Effector memory CD4-positive, alpha-beta T cell (primary cell): ENCODE results near the gene GRM1.

ENCODE experiments used
- DNase-seq, 3 donors: peaks; one replicate each; pipeline ENCODE4 v3.0.0-alpha.2; 2020
- H3K27ac ChIP-seq: 2 replicates; pipeline ENCODE4 v1.7.0; 2013; ENCODE audit warnings: mild to moderate bottlenecking, low read length, moderate library complexity; ENCODE audit not compliant: insufficient read depth, poor library complexity, severe bottlenecking
- H3K27me3 ChIP-seq: replicated peaks from 2 replicates; pipeline ENCODE4 v1.7.0; 2013; ENCODE audit warnings: mild to moderate bottlenecking, low read length; ENCODE audit not compliant: insufficient read depth, control insufficient read depth, poor library complexity, severe bottlenecking
- H3K36me3 ChIP-seq: 2 replicates; pipeline ENCODE4 v1.7.0; 2013; ENCODE audit warnings: mild to moderate bottlenecking, low read length, moderate library complexity; ENCODE audit not compliant: control insufficient read depth, insufficient read depth
- H3K4me1 ChIP-seq: 2 replicates; pipeline ENCODE4 v1.7.0; 2013; ENCODE audit warnings: low read length, mild to moderate bottlenecking; ENCODE audit not compliant: control insufficient read depth, insufficient read depth, poor library complexity, severe bottlenecking
- H3K4me3 ChIP-seq: 2 replicates; pipeline ENCODE4 v1.7.0; 2013; ENCODE audit warnings: low read length, low read depth, mild to moderate bottlenecking; ENCODE audit not compliant: insufficient read depth, poor library complexity, severe bottlenecking
- H3K9me3 ChIP-seq: 2 replicates; pipeline ENCODE4 v1.7.0; 2013; ENCODE audit warnings: mild to moderate bottlenecking, low read length, moderate library complexity; ENCODE audit not compliant: control insufficient read depth

The GRM1 gene

GRCh38 chr6:146316175-146316495 is 287.3 kb downstream of the GRM1 start:
- H3K4me1 ChIP-seq = no peaks in the 10 kb centered on the region

GRCh38 chr6:146331013-146331412 is 302.2 kb downstream of the GRM1 start:
- DNase-seq = no peak
- Histone ChIP-seq H3K4me3 (no peak overlapping the region), H3K27ac (no peak overlapping the region), H3K27me3 (no peaks in the 10 kb centered on the region), H3K4me1 (no peaks in the 10 kb centered on the region), H3K36me3 (no peaks in the 10 kb centered on the region), H3K9me3 (no peaks in the 10 kb centered on the region)

More at GRCh38 chr6:146316175-146316495, 287.3 kb downstream of the GRM1 start:
- Histone ChIP-seq H3K27ac (no peak overlapping the region), H3K4me3 (no peak overlapping the region), H3K27me3 (no peaks in the 10 kb centered on the region), H3K9me3 (no peaks in the 10 kb centered on the region), H3K36me3 (no peaks in the 10 kb centered on the region)
- no peak for DNase-seq

- no peaks in the 10 kb centered on the region for H3K4me1 ChIP-seq
- no peaks in the 10 kb centered on the region for H3K36me3 ChIP-seq
- H3K27me3 ChIP-seq = no peaks in the 10 kb centered on the region
- no peak for DNase-seq
- H3K27ac ChIP-seq = no peak overlapping the region
- H3K9me3 ChIP-seq = no peaks in the 10 kb centered on the region
- no peak overlapping the region for H3K4me3 ChIP-seq
These were observed 306.5 kb downstream of the GRM1 start for GRCh38 chr6:146335336-146335735.

GRCh38 chr6:146336191-146336590 is 307.3 kb downstream of the GRM1 start:
- Histone ChIP-seq H3K27me3 (no peaks in the 10 kb centered on the region), H3K4me3 (no peak overlapping the region), H3K36me3 (no peaks in the 10 kb centered on the region), H3K9me3 (no peaks in the 10 kb centered on the region), H3K27ac (no peak overlapping the region), H3K4me1 (no peaks in the 10 kb centered on the region)
- no peak for DNase-seq

- DNase-seq = no peak
- Histone ChIP-seq H3K27me3 (no peaks in the 10 kb centered on the region), H3K36me3 (no peaks in the 10 kb centered on the region), H3K27ac (no peak overlapping the region), H3K9me3 (no peaks in the 10 kb centered on the region), H3K4me1 (no peaks in the 10 kb centered on the region), H3K4me3 (no peak overlapping the region)
These were observed 308.5 kb downstream of the GRM1 start for GRCh38 chr6:146337376-146337775.

- no peak for DNase-seq
- Histone ChIP-seq H3K4me3 (no peak overlapping the region), H3K27ac (no peak overlapping the region), H3K9me3 (no peaks in the 10 kb centered on the region), H3K36me3 (no peaks in the 10 kb centered on the region), H3K27me3 (no peaks in the 10 kb centered on the region), H3K4me1 (no peaks in the 10 kb centered on the region)
These were observed 310.9 kb downstream of the GRM1 start for GRCh38 chr6:146339716-146340115.

GRCh38 chr6:146341493-146342230 is 312.8 kb downstream of the GRM1 start:
- DNase-seq = no peak

GRCh38 chr6:146345598-146345997 is 316.7 kb downstream of the GRM1 start:
- H3K36me3 ChIP-seq = no peaks in the 10 kb centered on the region
- DNase-seq = no peak
- H3K4me1 ChIP-seq = no peaks in the 10 kb centered on the region
- no peak overlapping the region for H3K4me3 ChIP-seq
- H3K9me3 ChIP-seq = no peaks in the 10 kb centered on the region
- no peak overlapping the region for H3K27ac ChIP-seq
- H3K27me3 ChIP-seq = no peaks in the 10 kb centered on the region

More at GRCh38 chr6:146341493-146342230, 312.8 kb downstream of the GRM1 start:
- Histone ChIP-seq H3K4me1 (no peaks in the 10 kb centered on the region), H3K9me3 (no peaks in the 10 kb centered on the region), H3K4me3 (no peak overlapping the region), H3K27ac (no peak overlapping the region), H3K27me3 (no peaks in the 10 kb centered on the region), H3K36me3 (no peaks in the 10 kb centered on the region)

- no peaks in the 10 kb centered on the region for H3K9me3 ChIP-seq
- DNase-seq = no peak
- H3K27me3 ChIP-seq = no peaks in the 10 kb centered on the region
- H3K4me3 ChIP-seq = no peak overlapping the region
- H3K27ac ChIP-seq = no peak overlapping the region
- no peaks in the 10 kb centered on the region for H3K4me1 ChIP-seq
- no peaks in the 10 kb centered on the region for H3K36me3 ChIP-seq
These were observed 318.2 kb downstream of the GRM1 start for GRCh38 chr6:146347090-146347489.

GRCh38 chr6:146347690-146348089 is 318.8 kb downstream of the GRM1 start:
- Histone ChIP-seq H3K27me3 (no peaks in the 10 kb centered on the region), H3K36me3 (no peaks in the 10 kb centered on the region), H3K9me3 (no peaks in the 10 kb centered on the region), H3K4me3 (no peak overlapping the region), H3K27ac (no peak overlapping the region), H3K4me1 (no peaks in the 10 kb centered on the region)
- no peak for DNase-seq
